Measurements from ENCODE around the gene TBC1D24.
"Not testable (repeated sequence)": the region's sequence is repeated elsewhere in the genome, so short reads cannot be mapped to it uniquely, and the experiment has no call there.

Gene TBC1D24

GRCh38 chr16:2518823-2519710 is 44.1 kb downstream of the TBC1D24 start:
- no peak for DNase-seq

DNA sequence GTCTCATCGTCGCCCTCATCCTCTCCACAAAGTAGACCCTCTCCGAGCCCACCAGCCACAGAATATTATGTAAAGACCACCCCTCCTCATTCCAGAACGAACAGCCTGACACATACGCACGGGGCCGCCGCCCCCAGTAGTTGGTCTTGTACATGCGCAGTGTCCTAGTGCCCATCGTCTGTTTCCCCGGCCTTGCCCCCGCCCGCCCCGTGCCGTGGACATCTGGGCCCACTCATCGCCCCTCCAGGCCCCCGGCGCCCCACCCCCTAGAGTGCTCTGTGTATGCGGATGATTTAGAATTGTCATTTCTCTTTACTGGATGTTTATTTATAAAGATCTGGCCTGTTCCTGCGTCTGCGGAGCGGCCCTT is 44.8 kb downstream of the TBC1D24 start:
- DNase-seq = no peak

DNA sequence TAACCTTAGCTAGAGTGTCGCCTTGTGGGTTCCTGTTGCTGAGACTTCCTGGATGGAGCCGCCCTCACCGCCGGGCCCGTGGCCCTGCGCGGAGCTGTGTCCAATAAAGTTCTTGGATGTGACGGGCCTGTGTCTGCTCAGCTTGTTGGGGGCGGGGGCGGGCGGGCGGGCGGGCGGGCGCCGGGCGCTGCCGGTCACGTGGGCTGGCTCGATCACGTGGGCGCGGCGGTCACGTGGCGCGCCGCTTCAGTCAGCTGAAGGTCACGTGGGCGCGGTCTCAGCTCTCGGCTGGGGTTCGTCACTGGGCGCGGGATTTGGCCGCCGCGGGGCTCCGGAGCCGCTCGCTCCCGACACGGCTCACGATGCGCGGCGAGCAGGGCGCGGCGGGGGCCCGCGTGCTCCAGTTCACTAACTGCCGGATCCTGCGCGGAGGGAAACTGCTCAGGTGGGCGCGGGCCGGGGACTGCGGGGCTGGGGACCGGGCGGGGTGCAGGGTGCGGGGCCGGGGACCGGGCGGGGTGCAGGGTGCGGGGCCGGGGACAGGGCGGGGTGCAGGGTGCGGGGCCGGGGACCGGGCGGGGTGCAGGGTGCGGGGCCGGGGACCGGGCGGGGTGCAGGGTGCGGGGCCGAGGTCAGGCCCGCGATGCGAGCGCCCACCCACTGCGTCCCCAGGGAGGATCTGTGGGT is 45.3 kb downstream of the TBC1D24 start, which contains the start of gene AMDHD2:
TSS of gene AMDHD2 (plus strand) at position 275 of the 687 bp plus-strand sequence. CDS start at position 363, 88 bp downstream.
- peak; percentile 90 for DNase-seq

DNA sequence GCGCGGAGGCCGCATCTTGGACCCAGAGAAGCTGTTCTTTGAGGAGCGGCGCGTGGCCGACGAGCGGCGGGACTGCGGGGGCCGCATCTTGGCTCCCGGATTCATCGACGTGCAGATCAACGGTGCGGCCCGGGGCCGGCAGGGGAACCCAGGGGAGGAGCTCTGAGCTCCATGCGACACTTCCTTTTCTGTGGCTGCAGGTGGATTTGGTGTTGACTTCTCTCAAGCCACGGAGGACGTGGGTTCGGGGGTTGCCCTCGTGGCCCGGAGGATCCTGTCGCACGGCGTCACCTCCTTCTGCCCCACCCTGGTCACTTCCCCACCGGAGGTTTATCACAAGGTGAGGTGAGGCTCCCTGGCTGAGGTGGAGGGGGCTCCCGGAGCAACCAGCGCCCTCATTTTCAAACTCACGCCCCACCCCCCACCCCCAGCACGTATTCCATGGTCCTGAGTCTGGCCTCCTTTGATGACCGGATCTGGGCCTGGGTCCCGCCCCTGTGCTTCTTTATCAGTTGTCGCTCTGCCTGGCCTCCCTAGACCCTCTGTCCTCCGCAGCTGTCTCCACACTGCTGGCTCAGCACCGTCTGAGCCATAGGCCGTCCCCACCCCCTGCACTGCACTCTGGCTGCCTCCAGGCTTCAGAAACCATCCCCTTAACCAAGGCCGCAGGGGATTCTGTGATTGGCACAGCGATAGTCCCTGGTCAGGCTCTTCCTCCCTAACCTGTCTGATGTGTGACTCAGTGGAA is 46.0 kb downstream of the TBC1D24 start:
- peak; percentile 49 for DNase-seq

DNA sequence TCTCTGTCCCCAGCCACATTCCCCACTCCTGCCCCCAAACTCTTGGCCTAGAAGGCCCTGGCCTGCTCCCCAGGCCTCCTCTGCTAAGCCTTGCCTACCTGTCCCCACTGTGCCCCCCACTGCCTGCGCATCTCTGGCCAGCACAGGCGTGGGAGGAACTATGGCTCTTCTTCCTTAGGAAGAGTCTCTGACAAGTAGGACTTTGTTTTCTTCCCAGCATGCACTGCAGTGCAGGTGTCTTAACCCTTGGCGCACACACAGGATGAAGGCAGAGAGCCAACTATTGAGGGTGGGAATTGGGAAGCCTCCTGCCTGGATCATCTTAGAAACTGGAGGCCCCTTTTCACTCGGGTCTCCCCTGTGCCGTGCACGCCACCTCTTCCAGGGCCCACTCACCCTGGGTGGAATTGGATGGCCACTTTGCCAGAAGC is 48.9 kb downstream of the TBC1D24 start:
- DNase-seq = no peak

DNA sequence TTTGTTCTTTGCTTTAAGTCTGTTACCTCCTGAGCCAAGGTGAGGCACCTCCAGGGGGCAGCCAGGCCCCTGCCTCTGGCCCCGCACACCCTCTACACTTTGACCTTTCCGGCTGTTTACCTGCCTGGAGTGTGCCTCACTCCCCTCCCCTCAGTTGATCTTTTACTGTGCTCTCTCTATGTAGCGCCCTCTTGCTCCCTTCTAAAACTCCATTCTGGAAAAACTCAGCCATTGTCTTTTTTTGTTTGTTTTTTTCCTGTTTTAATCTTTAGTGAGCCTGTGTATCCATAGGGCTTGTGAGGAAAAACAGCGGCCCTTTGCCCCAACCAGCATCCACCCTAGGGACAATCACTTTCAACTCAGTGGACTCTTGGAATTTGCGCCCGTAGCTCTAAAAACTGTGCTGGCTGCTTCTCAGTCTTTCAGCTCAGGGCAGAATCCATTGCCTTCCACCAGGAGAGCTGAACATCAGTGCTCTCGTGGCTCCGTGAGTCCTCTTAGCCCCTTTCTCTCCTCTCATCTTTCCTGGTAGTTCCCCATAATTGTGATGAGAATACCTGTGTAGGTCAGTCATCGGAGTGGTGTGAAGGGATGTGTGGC is 49.5 kb downstream of the TBC1D24 start:
- no peak for DNase-seq

DNA sequence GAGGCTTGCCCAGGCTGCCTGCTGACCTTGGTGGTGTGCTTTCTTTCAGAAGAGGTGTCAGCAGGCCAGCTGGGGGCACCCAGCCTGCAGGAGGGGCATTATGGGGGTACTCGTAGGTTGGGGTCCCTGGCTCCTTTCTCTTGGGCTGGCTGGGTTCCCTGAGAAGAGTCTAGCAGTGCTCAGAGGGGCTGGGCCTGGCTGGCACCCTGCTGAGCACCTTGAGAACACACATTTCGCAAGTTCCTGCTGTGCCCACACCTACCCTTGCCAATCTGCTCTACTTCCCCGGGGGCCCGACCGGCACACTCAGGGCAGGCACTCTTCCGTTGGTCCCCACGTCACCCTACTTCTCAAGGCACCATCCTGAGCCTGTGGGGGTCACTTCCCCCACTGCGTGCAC is 51.2 kb downstream of the TBC1D24 start:
- DNase-seq = no peak

- no peak for DNase-seq
These were observed 52.3 kb downstream of the TBC1D24 start for GRCh38 chr16:2527071-2527783.

- no peak for DNase-seq
These were observed 52.8 kb downstream of the TBC1D24 start for GRCh38 chr16:2527784-2528100.

GRCh38 chr16:2528161-2529060 is 53.5 kb downstream of the TBC1D24 start:
- DNase-seq = no peak

DNA sequence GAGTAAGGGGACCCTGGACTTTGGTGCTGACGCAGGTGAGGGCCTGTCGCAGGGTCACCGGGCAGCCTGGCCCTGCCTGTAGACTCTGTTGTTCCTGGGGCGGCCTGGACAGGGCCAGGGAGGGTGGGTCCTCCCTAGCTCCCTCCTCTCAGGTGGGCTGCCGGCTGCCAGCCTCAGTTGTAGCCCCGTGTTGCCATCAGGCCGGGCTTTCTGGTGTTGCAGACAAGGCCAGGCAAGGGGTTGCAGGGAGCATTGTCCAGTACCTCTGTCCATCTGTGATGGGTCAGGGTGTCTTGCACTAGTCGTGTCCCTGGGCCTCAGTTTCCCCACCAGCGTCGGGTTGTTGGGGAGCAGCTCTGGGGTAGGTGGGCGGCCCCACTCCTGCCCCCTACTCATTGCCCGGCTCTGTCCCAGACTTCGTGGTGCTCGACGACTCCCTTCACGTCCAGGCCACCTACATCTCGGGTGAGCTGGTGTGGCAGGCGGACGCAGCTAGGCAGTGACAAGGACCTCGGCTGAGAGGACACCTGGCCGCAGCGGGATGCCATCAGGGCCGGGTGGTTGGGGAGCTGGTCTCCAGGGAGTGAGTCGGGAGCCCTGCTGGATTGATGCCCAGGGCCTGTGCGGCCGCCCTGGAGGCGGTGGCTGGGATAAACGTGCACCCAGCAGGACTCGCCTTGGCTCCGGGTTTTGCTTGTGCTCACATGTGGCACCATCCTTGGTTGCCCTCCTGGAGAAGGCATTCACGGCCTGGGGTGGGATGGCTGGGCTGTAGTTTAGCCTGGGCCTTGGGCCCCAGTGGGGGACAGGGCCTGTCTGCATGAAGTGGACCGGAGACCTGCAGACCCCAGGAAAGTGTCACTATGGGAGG is 54.4 kb downstream of the TBC1D24 start:
- no peak for DNase-seq

GRCh38 chr16:2529961-2530628 is 55.2 kb downstream of the TBC1D24 start:
- no peak for DNase-seq

DNA sequence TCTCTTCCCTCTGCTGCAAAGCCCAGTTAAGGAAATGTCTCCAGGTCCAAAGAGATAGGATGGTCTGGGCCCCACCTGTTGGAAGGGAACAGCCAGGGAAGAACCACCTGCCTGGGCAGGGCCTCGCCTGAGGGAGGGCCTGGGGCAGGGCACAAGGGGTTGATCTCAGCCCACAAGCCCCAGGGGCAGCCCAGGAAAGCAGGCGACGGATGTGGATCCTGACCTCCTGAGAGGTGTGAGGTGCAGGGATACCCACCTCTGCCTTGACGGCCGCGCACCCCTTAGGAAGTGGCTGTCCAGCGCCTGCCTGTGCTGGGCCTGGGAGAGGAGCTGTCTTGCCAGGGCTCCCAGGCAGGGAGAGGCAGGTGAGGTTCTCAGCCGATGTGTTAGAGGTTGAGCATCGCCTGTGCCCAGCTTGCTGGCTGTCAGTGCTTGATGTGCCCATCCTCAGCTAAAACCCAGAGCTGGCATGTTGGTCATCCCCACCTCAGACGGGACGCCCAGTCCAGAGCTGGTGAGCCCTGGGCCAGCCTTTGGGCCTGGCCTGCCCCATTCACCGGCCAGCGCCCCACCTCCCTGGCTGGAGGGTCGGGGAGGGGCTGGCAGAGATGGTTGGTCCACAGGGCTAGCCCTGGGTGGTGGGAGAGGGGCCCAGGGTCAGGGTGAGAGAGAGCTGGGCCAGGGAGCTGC is 55.8 kb downstream of the TBC1D24 start:
- DNase-seq = no peak

DNA sequence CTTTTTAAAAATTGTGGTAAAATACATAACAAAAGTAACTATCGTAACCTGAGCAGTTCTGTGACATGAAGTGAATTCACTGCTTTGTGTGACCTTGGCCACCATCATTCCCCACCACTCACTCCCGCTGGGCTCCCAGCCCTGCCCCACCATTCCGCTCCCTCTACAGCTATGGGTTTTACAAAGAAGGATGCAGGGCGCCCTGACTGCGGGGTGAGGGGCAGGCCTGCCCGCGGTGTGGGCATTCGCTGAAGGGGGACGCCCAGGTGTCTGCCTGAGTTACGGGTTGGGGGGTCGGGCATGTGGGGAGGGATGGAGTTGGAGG is 56.4 kb downstream of the TBC1D24 start, which contains the start of gene CEMP1:
TSS of gene CEMP1 (minus strand) at position 38 of the 325 bp plus-strand sequence. CDS start 335 bp downstream, outside the sequence.
- no peak for DNase-seq

GRCh38 chr16:2531696-2532493 is 57.0 kb downstream of the TBC1D24 start:
- DNase-seq = peak; percentile 98

GRCh38 chr16:2532494-2533141 is 57.7 kb downstream of the TBC1D24 start:
- DNase-seq = peak; percentile 63

- not testable (repeated sequence) for DNase-seq
These were observed 58.3 kb downstream of the TBC1D24 start for GRCh38 chr16:2533142-2533755.

Measured in stimulated activated CD4-positive, alpha-beta T cell treated with anti-CD3 and anti-CD28 coated beads, Interleukin-4, amount 100 ng/mL, for 24 hours (primary cell).